ENCODE measurements around the gene KCNIP4.
"Not testable (repeated sequence)": the region's sequence is repeated elsewhere in the genome, so short reads cannot be mapped to it uniquely, and the experiment has no call there.

The KCNIP4 gene

DNA sequence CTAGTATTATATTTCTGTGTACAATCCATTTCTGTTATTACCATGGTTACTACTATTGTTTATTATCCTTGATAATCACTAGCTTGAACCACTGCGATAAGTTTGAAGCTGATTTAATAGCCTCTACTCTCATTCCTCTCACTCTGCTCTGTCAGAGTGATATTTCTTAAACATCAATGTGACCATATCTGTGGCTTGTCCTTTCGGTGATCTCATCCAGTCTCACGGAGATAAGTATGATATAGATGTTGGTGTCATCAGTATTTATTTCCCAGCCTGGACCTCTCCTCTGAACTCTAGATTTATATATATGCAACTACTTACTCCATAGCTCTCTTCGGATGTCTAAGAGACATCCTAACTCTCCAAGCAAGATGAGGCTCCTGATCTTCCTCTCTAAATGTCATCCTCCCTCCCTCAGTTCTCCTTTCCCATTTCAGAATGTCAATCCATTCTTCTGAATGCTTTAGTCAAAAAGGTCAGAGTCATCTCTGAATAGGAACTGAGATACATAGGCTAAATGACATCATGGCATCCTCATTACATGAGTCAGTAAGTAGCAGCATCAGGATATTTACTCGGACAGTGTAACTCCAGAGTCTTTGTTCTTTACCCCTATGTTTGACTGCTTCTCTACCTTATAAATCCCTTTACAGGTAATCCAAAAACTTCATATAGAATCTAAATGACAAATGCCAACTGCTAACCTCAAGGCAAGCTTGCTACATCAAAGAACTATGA is 1118.8 kb downstream of the KCNIP4 start:
- Histone ChIP-seq H3K9me3 (ENCODE audit: low read depth, low read length) (no peaks in the 10 kb centered on the region), H3K9ac (ENCODE audit: insufficient read length) (no peak overlapping the region), H3K4me3 (no peak overlapping the region), H3K27ac (no peak overlapping the region), H3K36me3 (ENCODE audit: insufficient read depth, low read length) (no peaks in the 10 kb centered on the region)
- TF ChIP-seq POLR2AphosphoS5 (IDR thresholded peaks at IDR 0.05; ENCODE audit: borderline replicate concordance, low read depth, low read length): no peak
- TF ChIP-seq FOXP2 (optimal IDR thresholded peaks at IDR 0.05; ENCODE audit: control extremely low read depth, extremely low read length, insufficient read depth): no peak
- no peak for TF ChIP-seq EZH2 (IDR thresholded peaks at IDR 0.05)
- no peak for DNase-seq (ENCODE audit: low read depth, low spot score)

DNA sequence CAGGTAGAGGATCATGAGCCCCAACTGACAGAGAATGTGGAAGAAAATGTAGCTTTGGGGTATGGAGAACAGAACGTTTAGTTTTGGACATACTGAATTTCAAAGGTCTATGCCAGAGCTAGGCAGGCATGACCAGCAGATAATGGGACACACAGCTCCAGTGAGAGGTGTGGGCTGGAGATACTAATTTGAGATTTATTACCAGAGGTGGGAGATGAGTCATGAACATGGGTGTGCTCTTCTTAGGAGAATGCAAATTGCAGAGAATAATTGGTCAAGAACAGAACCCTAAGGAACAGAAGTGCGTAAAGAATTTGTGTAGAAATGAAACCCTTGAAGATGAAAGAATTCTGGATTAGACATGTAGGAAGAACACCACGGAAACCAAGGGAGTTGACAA is 1123.1 kb downstream of the KCNIP4 start:
- Histone ChIP-seq H3K9me3 (ENCODE audit: low read depth, low read length) (no peaks in the 10 kb centered on the region), H3K27ac (no peak overlapping the region), H3K9ac (ENCODE audit: insufficient read length) (no peak overlapping the region), H3K36me3 (ENCODE audit: insufficient read depth, low read length) (no peaks in the 10 kb centered on the region), H3K4me3 (no peak overlapping the region)
- TF ChIP-seq FOXP2 (optimal IDR thresholded peaks at IDR 0.05; ENCODE audit: control extremely low read depth, extremely low read length, insufficient read depth) (no peak), POLR2AphosphoS5 (IDR thresholded peaks at IDR 0.05; ENCODE audit: borderline replicate concordance, low read depth, low read length) (no peak), EZH2 (IDR thresholded peaks at IDR 0.05) (no peak)
- no peak for DNase-seq (ENCODE audit: low read depth, low spot score)

DNA sequence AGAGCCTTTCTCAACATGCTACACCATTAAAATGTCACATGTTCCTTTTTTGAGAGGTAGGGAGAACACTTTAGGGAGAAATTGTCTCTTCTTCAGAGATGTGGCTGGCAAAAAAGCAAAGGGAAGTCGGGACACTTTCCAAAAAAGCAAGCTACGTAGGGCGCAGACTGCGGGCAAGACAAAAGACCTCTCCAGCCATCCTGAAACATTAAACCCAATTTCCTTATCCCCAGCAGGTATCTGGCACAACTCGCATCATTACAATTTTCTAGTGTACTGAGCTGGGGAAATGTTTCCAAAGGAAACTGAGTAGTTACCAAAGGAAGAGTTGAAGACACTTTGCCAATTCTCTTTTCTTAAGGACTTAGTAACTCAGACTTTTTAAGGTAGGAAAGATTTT is 1132.3 kb downstream of the KCNIP4 start:
- no peak overlapping the region for H3K27ac ChIP-seq
- DNase-seq (ENCODE audit: low read depth, low spot score): no peak
- no peak overlapping the region for H3K4me3 ChIP-seq
- no peak overlapping the region for H3K9ac ChIP-seq (ENCODE audit: insufficient read length)
- TF ChIP-seq EZH2 (IDR thresholded peaks at IDR 0.05): no peak
- no peak for TF ChIP-seq FOXP2 (optimal IDR thresholded peaks at IDR 0.05; ENCODE audit: control extremely low read depth, extremely low read length, insufficient read depth)
- no peak for TF ChIP-seq POLR2AphosphoS5 (IDR thresholded peaks at IDR 0.05; ENCODE audit: borderline replicate concordance, low read depth, low read length)
- no peaks in the 10 kb centered on the region for H3K36me3 ChIP-seq (ENCODE audit: insufficient read depth, low read length)
- no peaks in the 10 kb centered on the region for H3K9me3 ChIP-seq (ENCODE audit: low read depth, low read length)

DNA sequence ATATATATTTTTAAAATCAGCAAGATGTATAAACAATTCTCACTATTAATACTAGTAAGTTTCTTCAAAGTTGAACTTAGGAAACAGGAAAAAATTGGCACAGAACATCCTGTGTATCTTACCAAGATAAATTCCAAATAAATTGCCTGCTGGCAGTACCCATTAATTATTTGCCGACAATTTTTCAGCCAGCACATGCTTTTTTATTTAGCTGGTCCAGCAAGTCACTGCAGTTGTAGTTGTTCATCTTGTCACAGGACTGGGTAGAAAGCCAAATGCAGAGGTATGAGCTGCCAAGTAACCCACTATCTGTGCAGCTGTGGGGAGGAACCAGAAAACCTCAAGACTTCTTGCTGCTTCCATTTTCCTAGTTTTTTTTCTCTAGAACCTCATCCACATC is 1134.9 kb downstream of the KCNIP4 start:
- Histone ChIP-seq H3K4me3 (no peak overlapping the region), H3K9ac (ENCODE audit: insufficient read length) (no peak overlapping the region), H3K36me3 (ENCODE audit: insufficient read depth, low read length) (no peaks in the 10 kb centered on the region), H3K27ac (no peak overlapping the region), H3K9me3 (ENCODE audit: low read depth, low read length) (no peaks in the 10 kb centered on the region)
- no peak for TF ChIP-seq POLR2AphosphoS5 (IDR thresholded peaks at IDR 0.05; ENCODE audit: borderline replicate concordance, low read depth, low read length)
- TF ChIP-seq EZH2 (IDR thresholded peaks at IDR 0.05): peak; percentile 56
- DNase-seq (ENCODE audit: low read depth, low spot score): no peak

DNA sequence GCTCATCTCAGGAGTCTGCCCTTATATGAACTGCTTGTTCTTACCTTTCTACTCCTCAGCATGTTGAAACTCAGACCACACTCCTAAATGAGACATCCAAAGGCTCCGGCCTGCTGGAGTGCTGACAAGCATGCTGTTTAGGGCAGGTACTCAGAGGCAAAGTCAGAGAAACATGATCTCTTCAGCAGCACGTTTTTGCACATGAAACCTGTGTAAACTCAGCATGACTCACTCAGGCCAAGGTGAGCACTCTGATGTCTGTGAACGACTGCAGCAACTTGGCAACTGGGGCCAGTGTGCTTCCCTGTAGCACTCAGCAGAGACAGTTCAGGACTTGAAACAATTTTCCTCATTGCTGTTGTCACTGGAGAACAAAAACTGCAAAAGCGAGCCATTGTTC is 1138.8 kb downstream of the KCNIP4 start:
- no peak for DNase-seq (ENCODE audit: low read depth, low spot score)
- TF ChIP-seq FOXP2 (optimal IDR thresholded peaks at IDR 0.05; ENCODE audit: control extremely low read depth, extremely low read length, insufficient read depth) (no peak), EZH2 (IDR thresholded peaks at IDR 0.05) (no peak), POLR2AphosphoS5 (IDR thresholded peaks at IDR 0.05; ENCODE audit: borderline replicate concordance, low read depth, low read length) (no peak)
- Histone ChIP-seq H3K36me3 (ENCODE audit: insufficient read depth, low read length) (no peaks in the 10 kb centered on the region), H3K9ac (ENCODE audit: insufficient read length) (no peak overlapping the region), H3K27ac (no peak overlapping the region), H3K4me3 (no peak overlapping the region), H3K9me3 (ENCODE audit: low read depth, low read length) (no peaks in the 10 kb centered on the region)

DNA sequence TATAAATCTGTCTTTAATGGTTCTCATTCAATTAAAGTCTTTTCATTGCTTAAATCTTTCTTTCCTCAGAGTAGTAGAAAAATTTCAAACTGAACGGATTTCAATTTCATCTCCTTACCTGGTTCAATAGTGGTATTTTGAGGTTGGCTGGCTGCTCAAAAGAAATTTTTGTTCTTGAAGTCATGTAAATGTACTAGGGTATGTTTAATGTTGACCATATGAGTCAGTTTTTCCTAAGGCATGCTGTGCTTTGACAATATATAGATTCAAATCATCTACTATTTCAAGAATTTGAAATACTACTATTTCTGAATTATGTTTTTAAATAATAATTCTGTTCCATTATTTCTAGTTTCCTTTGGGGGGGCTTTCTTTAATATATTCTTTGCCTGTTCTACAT is 1142.9 kb downstream of the KCNIP4 start:
- H3K27ac ChIP-seq: no peak overlapping the region
- H3K36me3 ChIP-seq (ENCODE audit: insufficient read depth, low read length): no peaks in the 10 kb centered on the region
- TF ChIP-seq EZH2 (IDR thresholded peaks at IDR 0.05) (no peak), POLR2AphosphoS5 (IDR thresholded peaks at IDR 0.05; ENCODE audit: borderline replicate concordance, low read depth, low read length) (no peak), FOXP2 (optimal IDR thresholded peaks at IDR 0.05; ENCODE audit: control extremely low read depth, extremely low read length, insufficient read depth) (no peak)
- no peaks in the 10 kb centered on the region for H3K9me3 ChIP-seq (ENCODE audit: low read depth, low read length)
- no peak overlapping the region for H3K4me3 ChIP-seq
- H3K9ac ChIP-seq (ENCODE audit: insufficient read length): no peak overlapping the region
- DNase-seq (ENCODE audit: low read depth, low spot score): no peak

DNA sequence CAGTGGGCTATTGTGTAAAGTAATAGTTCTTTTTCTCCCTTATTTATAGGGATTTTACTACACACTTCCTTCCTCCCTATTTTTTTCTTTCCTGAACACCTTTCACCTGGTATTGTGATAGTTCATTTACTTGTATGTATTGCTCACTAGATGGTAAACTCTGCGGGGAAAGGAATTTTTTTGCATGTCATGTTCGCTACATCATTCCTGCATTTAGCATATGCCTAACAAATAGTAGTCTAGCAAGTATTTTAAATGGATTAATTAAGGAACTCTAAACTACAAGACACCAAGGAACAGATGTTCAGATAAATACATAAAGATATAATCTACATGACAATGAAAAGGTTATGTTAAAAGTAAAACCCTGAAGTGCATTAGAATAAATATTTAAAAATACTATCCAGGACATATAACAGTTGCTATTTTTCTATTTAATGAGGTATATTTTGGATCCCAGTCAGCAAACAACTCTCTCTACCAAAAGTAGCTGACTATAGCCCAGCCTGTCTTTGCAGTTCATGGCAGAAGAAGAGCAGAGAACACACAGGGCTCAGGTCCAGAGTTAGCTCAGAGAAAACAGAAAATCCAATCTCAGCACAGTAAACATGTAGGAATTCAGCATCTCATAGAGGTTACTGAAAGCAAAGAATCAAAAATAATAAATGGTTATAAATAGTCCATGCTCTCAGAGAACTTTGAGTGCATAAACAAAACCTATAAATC is 1160.5 kb downstream of the KCNIP4 start:
- no peaks in the 10 kb centered on the region for H3K36me3 ChIP-seq (ENCODE audit: insufficient read depth, low read length)
- H3K27ac ChIP-seq: no peak overlapping the region
- H3K4me3 ChIP-seq: no peak overlapping the region
- no peak for TF ChIP-seq FOXP2 (optimal IDR thresholded peaks at IDR 0.05; ENCODE audit: control extremely low read depth, extremely low read length, insufficient read depth)
- no peak for TF ChIP-seq POLR2AphosphoS5 (IDR thresholded peaks at IDR 0.05; ENCODE audit: borderline replicate concordance, low read depth, low read length)
- TF ChIP-seq EZH2 (IDR thresholded peaks at IDR 0.05): no peak
- no peaks in the 10 kb centered on the region for H3K9me3 ChIP-seq (ENCODE audit: low read depth, low read length)
- DNase-seq (ENCODE audit: low read depth, low spot score): no peak
- H3K9ac ChIP-seq (ENCODE audit: insufficient read length): no peak overlapping the region

DNA sequence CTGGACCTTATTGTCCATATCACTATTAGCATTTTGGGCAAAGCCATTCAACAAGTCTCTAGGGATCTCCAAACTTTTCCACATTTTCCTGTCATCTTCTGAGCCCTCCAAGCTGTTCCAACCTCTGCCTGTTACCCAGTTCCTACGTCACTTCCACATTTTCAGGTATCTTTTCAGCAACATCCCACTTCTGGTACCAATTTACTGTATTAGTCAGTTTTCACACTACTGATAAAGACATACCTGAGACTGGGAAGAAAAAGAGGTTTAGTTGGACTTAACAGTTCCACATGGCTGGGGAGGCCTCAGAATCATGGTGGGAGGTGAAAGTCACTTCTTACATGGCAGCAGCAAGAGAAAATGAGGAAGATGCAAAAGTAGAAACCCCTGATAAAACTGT is 1165.4 kb downstream of the KCNIP4 start:
- H3K36me3 ChIP-seq (ENCODE audit: insufficient read depth, low read length); H3K27ac ChIP-seq; H3K4me3 ChIP-seq; H3K9ac ChIP-seq (ENCODE audit: insufficient read length); H3K9me3 ChIP-seq (ENCODE audit: low read depth, low read length); DNase-seq (ENCODE audit: low read depth, low spot score): not testable (repeated sequence)

DNA sequence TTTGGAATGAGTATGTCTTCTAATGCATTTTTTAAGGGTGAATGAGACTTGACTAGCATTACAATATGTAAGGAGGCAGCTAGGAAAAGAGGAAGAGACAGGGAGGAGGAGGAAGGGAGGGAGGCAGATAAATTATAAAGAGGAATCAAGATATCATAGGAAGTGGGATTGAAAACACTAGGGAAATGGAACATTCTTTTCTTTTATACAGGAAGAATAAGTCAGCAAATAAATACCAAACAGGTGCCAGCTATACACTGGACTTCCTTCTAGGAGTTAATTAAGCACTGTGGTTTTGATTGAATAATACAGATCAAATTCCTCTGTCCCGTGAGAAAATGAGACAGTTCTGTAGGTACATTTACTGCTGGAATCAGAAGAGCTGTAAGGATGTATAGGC is 1169.7 kb downstream of the KCNIP4 start:
- no peak overlapping the region for H3K4me3 ChIP-seq
- H3K9ac ChIP-seq (ENCODE audit: insufficient read length): no peak overlapping the region
- no peak overlapping the region for H3K27ac ChIP-seq
- DNase-seq (ENCODE audit: low read depth, low spot score): no peak
- TF ChIP-seq POLR2AphosphoS5 (IDR thresholded peaks at IDR 0.05; ENCODE audit: borderline replicate concordance, low read depth, low read length) (no peak), EZH2 (IDR thresholded peaks at IDR 0.05) (no peak), FOXP2 (optimal IDR thresholded peaks at IDR 0.05; ENCODE audit: control extremely low read depth, extremely low read length, insufficient read depth) (no peak)
- no peaks in the 10 kb centered on the region for H3K36me3 ChIP-seq (ENCODE audit: insufficient read depth, low read length)
- no peaks in the 10 kb centered on the region for H3K9me3 ChIP-seq (ENCODE audit: low read depth, low read length)
